ENCODE measurements around the gene ATOSA.

Gene ATOSA

GRCh38 chr15:52635908-52636307 lies 43.3 kb downstream of the ATOSA start:
- H3K27me3 ChIP-seq (ENCODE audit: insufficient read depth, low read length, poor library complexity): no peaks in the 10 kb centered on the region
- H3K4me2 ChIP-seq (ENCODE audit: insufficient read depth, low read length): no peak overlapping the region
- no peaks in the 10 kb centered on the region for H3K36me3 ChIP-seq (ENCODE audit: insufficient read depth, low read length)
- H2AFZ ChIP-seq (ENCODE audit: low read depth, low read length): no peak overlapping the region
- H3K9me3 ChIP-seq (ENCODE audit: insufficient read depth, low read length, severe bottlenecking): no peaks in the 10 kb centered on the region
- H3K4me3 ChIP-seq (ENCODE audit: low read depth in 1 of 2, low read length in 2 of 2): no peak overlapping the region
- H3K4me1 ChIP-seq (ENCODE audit: insufficient read depth, low read length): no peaks in the 10 kb centered on the region
- H4K20me1 ChIP-seq (ENCODE audit: insufficient read depth, low read length): no peaks in the 10 kb centered on the region
- ATAC-seq (ENCODE audit: insufficient read depth, low read depth) (no peak), DNase-seq (no peak)
- H3K27ac ChIP-seq (ENCODE audit: low read length): no peak overlapping the region
- TF ChIP-seq CTCF (IDR thresholded peaks at IDR 0.05; ENCODE audit: borderline replicate concordance, extremely low read depth, low read length, poor library complexity, severe bottlenecking): no peak
- TF ChIP-seq EZH2 (IDR thresholded peaks at IDR 0.05; ENCODE audit: borderline replicate concordance, low read depth, low read length, severe bottlenecking): no peak
- no peak overlapping the region for H3K9ac ChIP-seq (ENCODE audit: low read depth, low read length)
- H3K79me2 ChIP-seq (ENCODE audit: insufficient read depth, low read length): no peaks in the 10 kb centered on the region

All from DND-41 (cell line).